Measurements from ENCODE around the gene COX18.

Gene COX18

GRCh38 chr4:73067971-73068394 lies 1.5 kb downstream of the COX18 start:
- Histone ChIP-seq H3K27me3 (ENCODE audit: insufficient read depth, low read length) (no peaks in the 10 kb centered on the region), H3K36me3 (ENCODE audit: insufficient read depth, low read length) (peaks cover 18% of the 10 kb centered on the region; the same call in 1 of the 2 replicates), H3F3A (ENCODE audit: insufficient read depth, low read length) (0 out of 2 replicates have a peak, but pooled peaks cover 6% of the 10 kb centered on the region), H3K4me3 (ENCODE audit: low read depth, low read length, poor library complexity, severe bottlenecking) (peak overlapping the region; percentile 77), H3K79me2 (ENCODE audit: insufficient read depth, low read length) (no peaks in the 10 kb centered on the region), H3K9me3 (ENCODE audit: low read length) (no peaks in the 10 kb centered on the region), H3K4me2 (ENCODE audit: low read length) (peak overlapping the region; percentile 85), H3K9ac (ENCODE audit: low read length) (peak overlapping the region; percentile 89), H3K4me1 (ENCODE audit: insufficient read depth, low read length, severe bottlenecking) (peaks cover 24% of the 10 kb centered on the region), H4K20me1 (ENCODE audit: insufficient read depth, low read length) (no peaks in the 10 kb centered on the region), H3K9me2 (ENCODE audit: low read depth, low read length) (no peaks in the 10 kb centered on the region), H3K27ac (ENCODE audit: low read depth, low read length, poor library complexity, severe bottlenecking) (peak overlapping the region; percentile 87), H2AFZ (ENCODE audit: low read length) (no peak overlapping the region; the same call in 1 of the 2 replicates)
- TF ChIP-seq CTCF (IDR thresholded peaks at IDR 0.05; ENCODE audit: low read length) (no peak), EZH2 (IDR thresholded peaks at IDR 0.05; ENCODE audit: borderline replicate concordance, low read length) (no peak)

- Histone ChIP-seq H3K4me2 (ENCODE audit: low read length) (no peak overlapping the region; the same call in 1 of the 2 replicates), H3K9ac (ENCODE audit: low read length) (no peak overlapping the region), H3K4me3 (ENCODE audit: low read depth, low read length, poor library complexity, severe bottlenecking) (no peak overlapping the region), H3K27ac (ENCODE audit: low read depth, low read length, poor library complexity, severe bottlenecking) (no peak overlapping the region), H3F3A (ENCODE audit: insufficient read depth, low read length) (0 out of 2 replicates have a peak, but pooled peaks cover 6% of the 10 kb centered on the region), H3K9me2 (ENCODE audit: low read depth, low read length) (no peaks in the 10 kb centered on the region), H3K36me3 (ENCODE audit: insufficient read depth, low read length) (peaks cover 22% of the 10 kb centered on the region), H3K4me1 (ENCODE audit: insufficient read depth, low read length, severe bottlenecking) (peaks cover 24% of the 10 kb centered on the region), H4K20me1 (ENCODE audit: insufficient read depth, low read length) (no peaks in the 10 kb centered on the region), H3K27me3 (ENCODE audit: insufficient read depth, low read length) (no peaks in the 10 kb centered on the region), H2AFZ (ENCODE audit: low read length) (no peak overlapping the region), H3K79me2 (ENCODE audit: insufficient read depth, low read length) (no peaks in the 10 kb centered on the region), H3K9me3 (ENCODE audit: low read length) (no peaks in the 10 kb centered on the region)
- no peak for TF ChIP-seq CTCF (IDR thresholded peaks at IDR 0.05; ENCODE audit: low read length)
- no peak for TF ChIP-seq EZH2 (IDR thresholded peaks at IDR 0.05; ENCODE audit: borderline replicate concordance, low read length)
Measured at GRCh38 chr4:73066928-73067327, 2.6 kb downstream of the COX18 start.

GRCh38 chr4:73066445-73066844 lies 3.1 kb downstream of the COX18 start:
- Histone ChIP-seq H4K20me1 (ENCODE audit: insufficient read depth, low read length) (no peaks in the 10 kb centered on the region), H3K9me3 (ENCODE audit: low read length) (no peaks in the 10 kb centered on the region), H3K9ac (ENCODE audit: low read length) (no peak overlapping the region), H3K9me2 (ENCODE audit: low read depth, low read length) (no peaks in the 10 kb centered on the region), H3F3A (ENCODE audit: insufficient read depth, low read length) (0 out of 2 replicates have a peak, but pooled peaks cover 2% of the 10 kb centered on the region), H2AFZ (ENCODE audit: low read length) (no peak overlapping the region), H3K4me1 (ENCODE audit: insufficient read depth, low read length, severe bottlenecking) (peaks cover 24% of the 10 kb centered on the region), H3K4me2 (ENCODE audit: low read length) (no peak overlapping the region), H3K36me3 (ENCODE audit: insufficient read depth, low read length) (peaks cover 27% of the 10 kb centered on the region), H3K79me2 (ENCODE audit: insufficient read depth, low read length) (no peaks in the 10 kb centered on the region), H3K27ac (ENCODE audit: low read depth, low read length, poor library complexity, severe bottlenecking) (no peak overlapping the region), H3K27me3 (ENCODE audit: insufficient read depth, low read length) (no peaks in the 10 kb centered on the region), H3K4me3 (ENCODE audit: low read depth, low read length, poor library complexity, severe bottlenecking) (no peak overlapping the region)
- TF ChIP-seq CTCF (IDR thresholded peaks at IDR 0.05; ENCODE audit: low read length) (no peak), EZH2 (IDR thresholded peaks at IDR 0.05; ENCODE audit: borderline replicate concordance, low read length) (no peak)

All from OCI-LY1 (cell line).